Neural cell (in vitro differentiated cells): Measurements from ENCODE around the gene RABGEF1. TPM values are rescaled to one million over a fixed set of nuclear protein-coding genes. Genes with fewer than 3 reads are reported as not detected.
"Not testable (repeated sequence)": the region's sequence is repeated elsewhere in the genome, so short reads cannot be mapped to it uniquely, and the experiment has no call there.

Source experiments
- H2AFZ ChIP-seq: fragments of 200-600, 300-800 bp; sonication (generic), shearing (Covaris generic); 2 replicates; pipeline ENCODE4 v1.6.0; 2014; ENCODE audit warnings: low read depth, mild to moderate bottlenecking, antibody characterized with exemption, low read length, moderate library complexity
- H3F3A ChIP-seq: fragments of 200-600 bp; shearing (Covaris generic); 2 replicates; pipeline ENCODE4 v1.6.1; 2016; ENCODE audit warnings: mild to moderate bottlenecking, moderate library complexity, mixed read lengths, antibody characterized with exemption, low read length; ENCODE audit not compliant: insufficient read depth, poor library complexity, severe bottlenecking
- H3K27ac ChIP-seq: fragments of 200-600, 300-800 bp; sonication (generic), shearing (Covaris generic); 2 replicates; pipeline ENCODE4 v1.5.1; 2014; ENCODE audit warnings: mild to moderate bottlenecking, low read length, moderate library complexity
- H3K27me3 ChIP-seq: fragments of 300-800, 200-600 bp; sonication (generic), shearing (Covaris generic); 2 replicates; pipeline ENCODE4 v1.6.0; 2014; ENCODE audit warnings: mild to moderate bottlenecking, low read depth, low read length, moderate library complexity; ENCODE audit not compliant: insufficient read depth
- H3K36me3 ChIP-seq: fragments of 300-800, 200-600 bp; sonication (generic), shearing (Covaris generic); 2 replicates; pipeline ENCODE4 v1.5.1; 2014; ENCODE audit warnings: mild to moderate bottlenecking, antibody characterized with exemption, low read length, moderate library complexity; ENCODE audit not compliant: insufficient read depth
- H3K4me2 ChIP-seq: fragments of 300-800, 200-600 bp; sonication (generic), shearing (Covaris generic); 2 replicates; pipeline ENCODE4 v1.6.0; 2014; ENCODE audit warnings: mild to moderate bottlenecking, low read length
- H3K4me3 ChIP-seq: fragments of 300-800, 200-600 bp; sonication (generic), shearing (Covaris generic); 2 replicates; pipeline ENCODE4 v1.5.1; 2014; ENCODE audit warnings: mild to moderate bottlenecking, low read length, moderate library complexity
- H3K79me2 ChIP-seq: fragments of 200-600 bp; shearing (Covaris generic); replicated peaks from 2 replicates; pipeline ENCODE4 v1.6.0; 2014; ENCODE audit warnings: mild to moderate bottlenecking, low read length, moderate library complexity; ENCODE audit not compliant: insufficient read depth
- H3K9ac ChIP-seq: fragments of 300-800, 200-600 bp; sonication (generic), shearing (Covaris generic); 2 replicates; pipeline ENCODE4 v1.6.1; 2016; ENCODE audit warnings: mild to moderate bottlenecking, low read length, mixed read lengths
- H3K9me2 ChIP-seq: fragments of 200-600 bp; shearing (Covaris generic); 2 replicates; pipeline ENCODE4 v1.6.1; 2016; ENCODE audit warnings: mild to moderate bottlenecking, low read length, mixed read lengths; ENCODE audit not compliant: insufficient read depth
- H3K9me3 ChIP-seq: fragments of 200-600, 300-800 bp; sonication (generic), shearing (Covaris generic); 2 replicates; pipeline ENCODE4 v1.6.1; 2016; ENCODE audit warnings: mild to moderate bottlenecking, mixed run types, low read length, moderate library complexity, mixed read lengths
- H4K20me1 ChIP-seq: fragments of 200-600 bp; shearing (Covaris generic); 2 replicates; pipeline ENCODE4 v1.6.1; 2016; ENCODE audit warnings: mild to moderate bottlenecking, mixed run types; ENCODE audit not compliant: insufficient read depth
- CTCF ChIP-seq: fragments of 450-650 bp; IDR thresholded peaks from 2 replicates; pipeline ENCODE4 v1.5.1; 2014; ENCODE audit warnings: antibody characterized with exemption, mild to moderate bottlenecking, moderate library complexity; ENCODE audit not compliant: poor library complexity, severe bottlenecking
- EP300 ChIP-seq: fragments of 450-650 bp; conservative IDR thresholded peaks from 2 replicates; pipeline ENCODE4 v1.6.1; 2014; ENCODE audit warnings: antibody characterized with exemption, mild to moderate bottlenecking, moderate library complexity; ENCODE audit not compliant: poor library complexity, severe bottlenecking
- EZH2 ChIP-seq: fragments of 200-600, 300-800 bp; shearing (Covaris generic), sonication (generic); IDR thresholded peaks from 2 replicates; pipeline ENCODE4 v1.6.1; 2014; ENCODE audit warnings: antibody characterized with exemption, low read length, borderline replicate concordance, mild to moderate bottlenecking; ENCODE audit not compliant: insufficient read depth, poor library complexity, severe bottlenecking
- MXI1 ChIP-seq: fragments of 450-650 bp; conservative IDR thresholded peaks from 2 replicates; pipeline ENCODE4 v1.6.1; 2014; ENCODE audit warnings: antibody characterized with exemption, mild to moderate bottlenecking; ENCODE audit not compliant: poor library complexity, severe bottlenecking
- POLR2AphosphoS5 ChIP-seq: IDR thresholded peaks from 2 replicates; pipeline ENCODE4 v1.6.1; 2012
- RAD21 ChIP-seq: fragments of 450-650 bp; conservative IDR thresholded peaks from 2 replicates; pipeline ENCODE4 v1.6.1; 2014; ENCODE audit warnings: antibody characterized with exemption, mild to moderate bottlenecking, moderate library complexity
- REST ChIP-seq: IDR thresholded peaks from 2 replicates; pipeline ENCODE4 v1.6.1; 2012; ENCODE audit warnings: borderline replicate concordance
- SMC3 ChIP-seq: fragments of 450-650 bp; conservative IDR thresholded peaks from 2 replicates; pipeline ENCODE4 v1.6.1; 2014; ENCODE audit warnings: antibody characterized with exemption, mild to moderate bottlenecking, moderate library complexity; ENCODE audit not compliant: poor library complexity
- TAF1 ChIP-seq: IDR thresholded peaks from 2 replicates; pipeline ENCODE4 v1.6.1; 2012; ENCODE audit warnings: low read depth
- polyA plus RNA-seq: library from polyadenylated mRNA; depleted of rRNA; stranded (reverse); fragments of >200 nt; gene quantifications from 2 replicates; pipeline ENCODE4 v1.2.3, GENCODE V29; 2014

Gene RABGEF1
- polyA plus RNA-seq, 1 donor from 2014 or later = 34.8 TPM

DNA sequence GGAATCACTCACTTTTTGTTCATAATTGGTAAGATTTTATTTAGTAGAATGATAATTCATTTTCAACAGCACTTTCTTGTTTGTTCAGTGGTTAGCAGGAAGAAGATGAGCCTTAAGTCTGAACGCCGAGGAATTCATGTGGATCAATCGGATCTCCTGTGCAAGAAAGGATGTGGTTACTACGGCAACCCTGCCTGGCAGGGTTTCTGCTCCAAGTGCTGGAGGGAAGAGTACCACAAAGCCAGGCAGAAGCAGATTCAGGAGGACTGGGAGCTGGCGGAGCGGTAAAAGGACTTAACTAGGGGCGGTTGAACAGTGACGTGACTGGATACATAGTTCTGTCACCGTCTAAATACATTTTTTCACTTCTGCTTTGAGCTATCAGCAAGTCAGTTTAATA lies 31.3 kb downstream of the RABGEF1 start:
- peak; percentile 54 for TF ChIP-seq TAF1
- peak; percentile 75 for TF ChIP-seq REST
- TF ChIP-seq MXI1 = peak; percentile 55
- TF ChIP-seq EP300 = peak; percentile 56
- TF ChIP-seq SMC3 = peak; percentile 62
- TF ChIP-seq CTCF = no peak
- peak; percentile 43 for TF ChIP-seq RAD21
- TF ChIP-seq POLR2AphosphoS5 = peak; percentile 54
- TF ChIP-seq EZH2 = no peak
- peaks cover 10% of the 10 kb centered on the region for H3K79me2 ChIP-seq
- H3K27ac ChIP-seq = peak overlapping the region; percentile 91
- no peaks in the 10 kb centered on the region for H4K20me1 ChIP-seq
- no peaks in the 10 kb centered on the region for H3K36me3 ChIP-seq
- H3F3A ChIP-seq = no peaks in the 10 kb centered on the region
- H3K4me3 ChIP-seq = peak overlapping the region; percentile 60
- no peaks in the 10 kb centered on the region for H3K9me3 ChIP-seq
- no peaks in the 10 kb centered on the region for H3K9me2 ChIP-seq
- no peaks in the 10 kb centered on the region for H3K27me3 ChIP-seq
- H3K4me2 ChIP-seq = peak overlapping the region; percentile 95
- H2AFZ ChIP-seq = peak overlapping the region; percentile 65
- peak overlapping the region; percentile 65 for H3K9ac ChIP-seq

DNA sequence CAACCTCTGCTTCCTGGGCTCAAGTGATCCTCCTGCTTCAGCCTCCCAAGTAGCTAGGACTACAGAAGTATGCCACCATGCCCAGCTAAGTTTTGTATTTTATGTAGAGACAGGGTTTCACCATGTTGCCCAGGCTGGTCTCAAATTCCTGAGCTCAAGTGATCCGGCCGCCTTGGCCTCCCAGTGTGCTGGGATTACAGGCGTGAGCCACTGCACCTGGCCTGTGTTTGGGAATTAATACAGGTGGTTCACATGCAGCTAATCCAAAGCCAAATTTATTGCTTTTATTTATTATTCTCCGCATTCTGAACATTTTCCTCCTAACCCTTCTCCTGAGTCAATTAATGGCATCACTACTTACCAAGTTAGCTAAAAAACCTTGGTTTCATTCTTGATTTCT lies 33.2 kb downstream of the RABGEF1 start:
- H3K9me2 ChIP-seq, H3F3A ChIP-seq, H3K4me2 ChIP-seq, H3K36me3 ChIP-seq, H3K4me3 ChIP-seq, H3K79me2 ChIP-seq, H3K27me3 ChIP-seq, H3K9ac ChIP-seq, H2AFZ ChIP-seq, H4K20me1 ChIP-seq, H3K9me3 ChIP-seq, H3K27ac ChIP-seq: not testable (repeated sequence)

GRCh38 chr7:66776383-66776782 lies 35.9 kb downstream of the RABGEF1 start:
- H3K79me2 ChIP-seq, H3K36me3 ChIP-seq, H3K27me3 ChIP-seq, H3K9me2 ChIP-seq, H2AFZ ChIP-seq, H3K9me3 ChIP-seq, H3F3A ChIP-seq, H3K27ac ChIP-seq, H3K4me2 ChIP-seq, H3K9ac ChIP-seq, H4K20me1 ChIP-seq, H3K4me3 ChIP-seq: not testable (repeated sequence)
